Measurements from ENCODE around the gene CCDC7. TPM values are rescaled to one million over a fixed set of nuclear protein-coding genes. Genes with fewer than 3 reads are reported as not detected.
A peak's percentile ranks its signal among the peaks of the same experiment; 100 is the strongest.
"Not testable (repeated sequence)": the region's sequence is repeated elsewhere in the genome, so short reads cannot be mapped to it uniquely, and the experiment has no call there.

The CCDC7 gene
- total and polyA plus RNA-seq, 2 experiments from 2014 or later: 0.83 to 1.6 TPM

DNA sequence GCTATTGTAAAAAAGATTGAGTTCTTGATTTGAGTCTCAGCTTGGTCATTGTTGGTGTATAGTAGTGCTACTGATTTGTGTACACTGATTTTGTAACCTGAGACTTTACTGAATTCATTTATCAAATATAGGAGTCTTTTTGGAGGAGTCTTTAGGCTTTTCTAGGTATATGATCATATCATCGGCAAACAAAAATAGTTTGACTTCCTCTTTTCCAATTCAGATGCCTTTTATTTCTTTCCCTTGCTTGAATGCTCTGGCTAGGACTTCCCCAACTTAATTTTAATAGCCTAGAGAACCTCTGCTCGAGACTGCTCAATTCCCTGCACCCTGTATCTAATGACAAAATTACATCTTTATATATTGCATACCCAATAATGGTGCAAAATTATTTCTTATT, 154.4 kb downstream of the CCDC7 start:
- H3K9me2 ChIP-seq (ENCODE audit: insufficient read depth): no peaks in the 10 kb centered on the region; the same call in 1 of the 2 replicates
- Mint-ChIP-seq H3K27me3 (ENCODE audit: insufficient read depth, low read depth, poor library complexity) (peaks cover 2% of the 10 kb centered on the region), H3K4me3 (no peak overlapping the region), H3K27ac (no peak overlapping the region), H3K9me3 (peaks cover 63% of the 10 kb centered on the region), H3K4me1 (peaks cover 6% of the 10 kb centered on the region; the same call in 2 of the 3 replicates), H3K36me3 (ENCODE audit: low read depth) (peaks cover 35% of the 10 kb centered on the region; the same call in 2 of the 3 replicates)
- H3K27me3 ChIP-seq (ENCODE audit: insufficient read depth): no peaks in the 10 kb centered on the region
- no peaks in the 10 kb centered on the region for H3F3A ChIP-seq (replicated peaks; ENCODE audit: low read depth)
- no peak overlapping the region for H3K27ac ChIP-seq (ENCODE audit: low read depth)
- no peak for ATAC-seq
- H3K79me2 ChIP-seq (replicated peaks; ENCODE audit: insufficient read depth): no peaks in the 10 kb centered on the region
- no peak for TF ChIP-seq JUNB (IDR thresholded peaks at IDR 0.05; ENCODE audit: unreplicated experiment)
- H4K20me1 ChIP-seq (replicated peaks; ENCODE audit: insufficient read depth): no peaks in the 10 kb centered on the region
- no peak overlapping the region for H2AFZ ChIP-seq
- H3K4me2 ChIP-seq: no peak overlapping the region
- H3K4me1 ChIP-seq (ENCODE audit: insufficient read depth): 0 out of 2 replicates have a peak, but pooled peaks cover 4% of the 10 kb centered on the region
- 0 out of 2 replicates have a peak, but pooled peaks cover 6% of the 10 kb centered on the region for H3K36me3 ChIP-seq (ENCODE audit: insufficient read depth)
- H3K4me3 ChIP-seq: no peak overlapping the region
- no peak for DNase-seq (ENCODE audit: low spot score)

DNA sequence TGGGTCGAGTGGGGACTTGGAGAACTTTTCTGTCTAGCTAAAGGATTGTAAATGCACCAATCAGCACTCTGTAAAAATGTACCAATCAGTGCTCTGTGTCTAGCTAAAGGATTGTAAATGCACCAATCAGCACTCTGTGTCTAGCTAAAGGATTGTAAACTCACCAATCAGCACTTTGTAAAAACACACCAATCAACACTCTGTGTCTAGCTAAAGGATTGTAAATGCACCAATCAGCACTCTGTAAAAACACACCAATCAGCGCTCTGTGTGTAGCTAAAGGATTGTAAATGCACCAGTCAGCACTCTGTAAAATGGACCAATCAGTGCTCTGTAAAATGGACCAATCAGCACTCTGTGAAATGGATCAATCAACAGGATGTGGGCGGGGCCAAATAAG, 155.6 kb downstream of the CCDC7 start:
- H4K20me1 ChIP-seq (replicated peaks; ENCODE audit: insufficient read depth); H3K36me3 ChIP-seq (ENCODE audit: insufficient read depth); ATAC-seq; H3K27me3 Mint-ChIP-seq (ENCODE audit: insufficient read depth, low read depth, poor library complexity); H3F3A ChIP-seq (replicated peaks; ENCODE audit: low read depth); H2AFZ ChIP-seq; H3K27me3 ChIP-seq (ENCODE audit: insufficient read depth); H3K27ac ChIP-seq (ENCODE audit: low read depth); H3K4me2 ChIP-seq; H3K4me3 ChIP-seq; H3K79me2 ChIP-seq (replicated peaks; ENCODE audit: insufficient read depth); H3K9me2 ChIP-seq (ENCODE audit: insufficient read depth); H3K4me3 Mint-ChIP-seq; H3K4me1 ChIP-seq (ENCODE audit: insufficient read depth); H3K27ac Mint-ChIP-seq; H3K4me1 Mint-ChIP-seq; DNase-seq (ENCODE audit: low spot score): not testable (repeated sequence)
- H3K36me3 Mint-ChIP-seq (ENCODE audit: low read depth): peaks cover 35% of the 10 kb centered on the region; the same call in 2 of the 3 replicates
- peaks cover 64% of the 10 kb centered on the region for H3K9me3 Mint-ChIP-seq

DNA sequence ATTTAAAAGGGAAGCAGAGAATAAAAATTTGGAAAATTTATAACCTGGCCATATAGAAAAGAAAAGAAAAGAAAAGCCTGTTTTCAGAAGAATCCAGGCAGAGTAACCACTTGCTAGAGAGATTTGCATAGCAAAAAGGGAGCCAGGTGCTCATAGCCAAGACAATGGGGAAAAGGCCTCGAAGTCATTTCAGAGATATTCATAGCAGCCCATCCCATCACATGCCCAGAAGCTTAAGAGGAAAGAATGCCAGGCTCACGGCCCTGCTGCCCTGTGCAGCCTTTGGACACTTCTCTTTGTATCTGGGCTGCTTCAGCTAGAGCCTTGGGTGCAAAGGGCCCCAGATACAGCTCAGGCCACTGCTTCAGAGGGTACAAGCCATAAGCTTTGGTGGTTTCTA, 159.8 kb downstream of the CCDC7 start:
- no peaks in the 10 kb centered on the region for H4K20me1 ChIP-seq (replicated peaks; ENCODE audit: insufficient read depth)
- H3K4me3 Mint-ChIP-seq: no peak overlapping the region
- TF ChIP-seq NANOG (IDR thresholded peaks at IDR 0.05; ENCODE audit: borderline replicate concordance) (no peak), EZH2 (IDR thresholded peaks at IDR 0.05; ENCODE audit: low read depth, unreplicated experiment) (no peak), ZNF114 (CRISPR knock-in tag; IDR thresholded peaks at IDR 0.05) (no peak), ZNF331 (CRISPR knock-in tag; IDR thresholded peaks at IDR 0.05; ENCODE audit: low read depth) (no peak), JUNB (IDR thresholded peaks at IDR 0.05; ENCODE audit: unreplicated experiment) (no peak), CREB1 (CRISPR knock-in tag; IDR thresholded peaks at IDR 0.05; ENCODE audit: low read depth) (no peak), POLR2AphosphoS5 (IDR thresholded peaks at IDR 0.05; ENCODE audit: low read depth) (no peak), EZH2phosphoT487 (IDR thresholded peaks at IDR 0.05; ENCODE audit: unreplicated experiment) (no peak), STAT1 (IDR thresholded peaks at IDR 0.05; ENCODE audit: unreplicated experiment) (no peak)
- TF ChIP-seq, protein P1, sequence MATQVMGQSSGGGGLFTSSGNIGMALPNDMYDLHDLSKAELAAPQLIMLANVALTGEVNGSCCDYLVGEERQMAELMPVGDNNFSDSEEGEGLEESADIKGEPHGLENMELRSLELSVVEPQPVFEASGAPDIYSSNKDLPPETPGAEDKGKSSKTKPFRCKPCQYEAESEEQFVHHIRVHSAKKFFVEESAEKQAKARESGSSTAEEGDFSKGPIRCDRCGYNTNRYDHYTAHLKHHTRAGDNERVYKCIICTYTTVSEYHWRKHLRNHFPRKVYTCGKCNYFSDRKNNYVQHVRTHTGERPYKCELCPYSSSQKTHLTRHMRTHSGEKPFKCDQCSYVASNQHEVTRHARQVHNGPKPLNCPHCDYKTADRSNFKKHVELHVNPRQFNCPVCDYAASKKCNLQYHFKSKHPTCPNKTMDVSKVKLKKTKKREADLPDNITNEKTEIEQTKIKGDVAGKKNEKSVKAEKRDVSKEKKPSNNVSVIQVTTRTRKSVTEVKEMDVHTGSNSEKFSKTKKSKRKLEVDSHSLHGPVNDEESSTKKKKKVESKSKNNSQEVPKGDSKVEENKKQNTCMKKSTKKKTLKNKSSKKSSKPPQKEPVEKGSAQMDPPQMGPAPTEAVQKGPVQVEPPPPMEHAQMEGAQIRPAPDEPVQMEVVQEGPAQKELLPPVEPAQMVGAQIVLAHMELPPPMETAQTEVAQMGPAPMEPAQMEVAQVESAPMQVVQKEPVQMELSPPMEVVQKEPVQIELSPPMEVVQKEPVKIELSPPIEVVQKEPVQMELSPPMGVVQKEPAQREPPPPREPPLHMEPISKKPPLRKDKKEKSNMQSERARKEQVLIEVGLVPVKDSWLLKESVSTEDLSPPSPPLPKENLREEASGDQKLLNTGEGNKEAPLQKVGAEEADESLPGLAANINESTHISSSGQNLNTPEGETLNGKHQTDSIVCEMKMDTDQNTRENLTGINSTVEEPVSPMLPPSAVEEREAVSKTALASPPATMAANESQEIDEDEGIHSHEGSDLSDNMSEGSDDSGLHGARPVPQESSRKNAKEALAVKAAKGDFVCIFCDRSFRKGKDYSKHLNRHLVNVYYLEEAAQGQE (IDR thresholded peaks at IDR 0.05; ENCODE audit: unreplicated experiment): no peak
- TF ChIP-seq, protein P2, sequence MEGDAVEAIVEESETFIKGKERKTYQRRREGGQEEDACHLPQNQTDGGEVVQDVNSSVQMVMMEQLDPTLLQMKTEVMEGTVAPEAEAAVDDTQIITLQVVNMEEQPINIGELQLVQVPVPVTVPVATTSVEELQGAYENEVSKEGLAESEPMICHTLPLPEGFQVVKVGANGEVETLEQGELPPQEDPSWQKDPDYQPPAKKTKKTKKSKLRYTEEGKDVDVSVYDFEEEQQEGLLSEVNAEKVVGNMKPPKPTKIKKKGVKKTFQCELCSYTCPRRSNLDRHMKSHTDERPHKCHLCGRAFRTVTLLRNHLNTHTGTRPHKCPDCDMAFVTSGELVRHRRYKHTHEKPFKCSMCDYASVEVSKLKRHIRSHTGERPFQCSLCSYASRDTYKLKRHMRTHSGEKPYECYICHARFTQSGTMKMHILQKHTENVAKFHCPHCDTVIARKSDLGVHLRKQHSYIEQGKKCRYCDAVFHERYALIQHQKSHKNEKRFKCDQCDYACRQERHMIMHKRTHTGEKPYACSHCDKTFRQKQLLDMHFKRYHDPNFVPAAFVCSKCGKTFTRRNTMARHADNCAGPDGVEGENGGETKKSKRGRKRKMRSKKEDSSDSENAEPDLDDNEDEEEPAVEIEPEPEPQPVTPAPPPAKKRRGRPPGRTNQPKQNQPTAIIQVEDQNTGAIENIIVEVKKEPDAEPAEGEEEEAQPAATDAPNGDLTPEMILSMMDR (conservative IDR thresholded peaks at IDR 0.05; ENCODE audit: low read depth in 2 of 2): no peak

DNA sequence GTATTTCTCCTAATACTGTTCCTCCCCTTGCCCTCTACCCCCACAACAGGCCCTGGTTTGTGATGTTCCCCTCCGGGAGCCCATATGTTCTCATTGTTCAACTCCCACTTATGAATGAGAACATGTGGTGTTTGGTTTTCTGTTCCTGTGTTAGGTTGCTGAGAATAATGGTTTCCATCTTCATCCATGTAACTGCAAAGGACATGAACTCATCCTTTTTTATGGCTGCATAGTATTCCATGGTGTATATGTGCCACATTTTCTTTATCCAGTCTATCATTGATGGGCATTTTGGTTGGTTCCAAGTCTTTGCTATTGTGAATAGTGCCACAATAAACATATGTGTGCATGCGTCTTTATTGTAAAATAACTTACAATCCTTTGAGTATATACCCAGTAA, 164.6 kb downstream of the CCDC7 start:
- H3K27me3 Mint-ChIP-seq (ENCODE audit: insufficient read depth, low read depth, poor library complexity); DNase-seq (ENCODE audit: low spot score); ATAC-seq; H3K36me3 ChIP-seq (ENCODE audit: insufficient read depth); H3K4me1 Mint-ChIP-seq; H3F3A ChIP-seq (replicated peaks; ENCODE audit: low read depth); H3K4me3 Mint-ChIP-seq; H3K36me3 Mint-ChIP-seq (ENCODE audit: low read depth); H3K4me3 ChIP-seq; H3K9me2 ChIP-seq (ENCODE audit: insufficient read depth); H3K79me2 ChIP-seq (replicated peaks; ENCODE audit: insufficient read depth); H3K27ac ChIP-seq (ENCODE audit: low read depth); H4K20me1 ChIP-seq (replicated peaks; ENCODE audit: insufficient read depth); H3K4me1 ChIP-seq (ENCODE audit: insufficient read depth); H3K4me2 ChIP-seq; H2AFZ ChIP-seq; H3K27ac Mint-ChIP-seq; H3K27me3 ChIP-seq (ENCODE audit: insufficient read depth): not testable (repeated sequence)
- peaks cover 16% of the 10 kb centered on the region for H3K9me3 Mint-ChIP-seq

More for the DNA sequence above, 159.8 kb downstream of the CCDC7 start:
- 0 out of 2 replicates have a peak overlapping the region, but pooled peaks have one; percentile 5 for H3K4me2 ChIP-seq
- no peaks in the 10 kb centered on the region for H3K36me3 ChIP-seq (ENCODE audit: insufficient read depth)
- no peak overlapping the region for H3K27ac ChIP-seq (ENCODE audit: low read depth)
- DNase-seq (ENCODE audit: low spot score) (no peak), ATAC-seq (peak; percentile 41; the same call in 1 of the 3 replicates)
- H3K4me1 Mint-ChIP-seq: peaks cover 8% of the 10 kb centered on the region; the same call in 2 of the 3 replicates
- peaks cover 45% of the 10 kb centered on the region for H3K9me3 Mint-ChIP-seq
- no peaks in the 10 kb centered on the region for H3F3A ChIP-seq (replicated peaks; ENCODE audit: low read depth)
- no peak overlapping the region for H3K4me3 ChIP-seq
- no peaks in the 10 kb centered on the region for H3K27me3 ChIP-seq (ENCODE audit: insufficient read depth)
- no peaks in the 10 kb centered on the region for H3K79me2 ChIP-seq (replicated peaks; ENCODE audit: insufficient read depth)
- peaks cover 4% of the 10 kb centered on the region; the same call in 1 of the 2 replicates for H3K4me1 ChIP-seq (ENCODE audit: insufficient read depth)
- peaks cover 19% of the 10 kb centered on the region; the same call in 2 of the 3 replicates for H3K36me3 Mint-ChIP-seq (ENCODE audit: low read depth)
- H3K27ac Mint-ChIP-seq: no peak overlapping the region
- H3K27me3 Mint-ChIP-seq (ENCODE audit: insufficient read depth, low read depth, poor library complexity): peaks cover 3% of the 10 kb centered on the region
- H2AFZ ChIP-seq: no peak overlapping the region
- H3K9me2 ChIP-seq (ENCODE audit: insufficient read depth): no peaks in the 10 kb centered on the region; the same call in 1 of the 2 replicates

Data from GM23338 (cell line).